Endometrial microvascular endothelial cells (primary cell): ENCODE data around the gene SLC25A36. TPM values are rescaled to one million over a fixed set of nuclear protein-coding genes. Genes with fewer than 3 reads are reported as not detected.
"Not testable (repeated sequence)": the region's sequence is repeated elsewhere in the genome, so short reads cannot be mapped to it uniquely, and the experiment has no call there.

Experiments
- in situ Hi-C: cut with HindIII; loops from 2 replicates; pipeline ENCODE4 v1.10.0; 2017; ENCODE audit warnings: low sequenced_read_pairs, low pct_unique_long_range_greater_than_20kb; ENCODE audit errors: inconsistent ontology term
- total RNA-seq: library from RNA; depleted of rRNA; stranded (reverse); fragments of >200 nt; gene quantifications from one replicate; pipeline ENCODE4 v1.2.3, GENCODE V29; 2015; ENCODE audit errors: inconsistent ontology term

The SLC25A36 gene
- total RNA-seq, 1 donor from 2014 or later: 42.9 TPM

DNA sequence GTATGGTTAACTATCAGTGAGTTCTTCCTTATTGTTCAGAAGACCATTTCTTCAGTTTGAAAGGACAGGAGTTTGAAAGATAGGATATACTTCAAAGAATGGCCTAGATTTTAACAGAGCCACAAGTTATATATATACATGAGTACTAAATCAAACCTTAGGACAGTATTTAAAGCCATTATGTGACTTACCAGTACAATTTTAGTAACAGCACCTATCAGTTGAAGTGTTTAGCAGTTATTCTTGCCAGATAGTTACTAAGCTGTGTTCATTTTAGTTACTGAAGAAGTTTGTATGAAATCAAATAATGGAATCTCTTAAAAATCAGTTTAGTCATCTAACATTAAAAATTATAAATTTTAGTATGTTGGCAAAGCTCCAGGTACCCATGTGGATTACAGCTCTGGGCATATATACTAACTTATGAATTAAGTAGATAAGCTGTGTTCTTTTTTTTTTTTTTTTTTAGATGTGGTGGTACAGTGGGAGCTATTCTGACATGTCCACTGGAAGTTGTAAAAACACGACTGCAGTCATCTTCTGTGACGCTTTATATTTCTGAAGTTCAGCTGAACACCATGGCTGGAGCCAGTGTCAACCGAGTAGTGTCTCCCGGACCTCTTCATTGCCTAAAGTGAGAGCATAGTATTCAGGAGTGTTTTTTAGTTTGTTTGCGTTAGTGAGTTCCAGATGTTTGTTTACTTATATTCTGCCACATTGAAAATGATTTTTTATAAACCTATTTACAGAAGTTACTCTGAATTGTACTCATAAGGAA lies 14.6 kb downstream of the SLC25A36 start:
- in situ Hi-C loops: no loop called here

DNA sequence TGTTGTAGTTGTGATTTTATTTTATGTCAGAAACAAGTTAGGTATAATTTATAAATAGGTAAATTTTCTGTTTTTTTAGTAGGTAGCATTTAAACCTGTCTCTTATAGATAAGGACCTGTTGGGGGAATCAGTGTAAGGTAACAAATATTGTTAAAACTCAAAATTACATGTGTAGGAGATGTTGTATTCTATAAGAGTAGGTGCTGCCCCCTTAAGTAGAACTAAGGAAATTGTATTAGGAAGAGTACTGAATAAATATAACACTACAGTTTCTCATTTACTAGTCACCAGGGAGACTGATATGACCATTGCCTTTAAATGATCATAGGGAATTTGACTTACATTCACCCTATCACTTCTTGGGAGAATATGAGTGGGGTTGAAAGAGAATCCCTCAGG lies 31.2 kb downstream of the SLC25A36 start:
- in situ Hi-C loops: no loop called here

DNA sequence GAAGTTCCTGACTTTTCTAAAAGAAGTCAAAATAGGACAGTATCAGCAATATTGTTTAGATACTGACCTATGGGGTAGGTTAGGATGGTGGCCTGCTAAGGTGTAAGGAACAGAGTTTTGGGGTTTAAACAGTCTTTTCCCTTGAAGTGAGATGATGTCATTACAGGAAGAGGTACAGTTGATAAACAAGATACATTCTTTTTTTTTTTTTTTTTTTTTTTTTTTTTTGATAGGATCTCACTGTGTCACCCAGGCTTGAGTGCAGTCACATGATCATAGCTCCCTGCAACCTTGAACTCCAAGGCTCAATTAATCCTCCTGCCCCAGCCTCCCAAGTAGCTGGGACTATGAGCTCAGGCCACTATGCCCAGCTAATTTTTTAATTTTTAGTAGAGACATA lies 33.3 kb downstream of the SLC25A36 start:
- in situ Hi-C loops: no loop called here

DNA sequence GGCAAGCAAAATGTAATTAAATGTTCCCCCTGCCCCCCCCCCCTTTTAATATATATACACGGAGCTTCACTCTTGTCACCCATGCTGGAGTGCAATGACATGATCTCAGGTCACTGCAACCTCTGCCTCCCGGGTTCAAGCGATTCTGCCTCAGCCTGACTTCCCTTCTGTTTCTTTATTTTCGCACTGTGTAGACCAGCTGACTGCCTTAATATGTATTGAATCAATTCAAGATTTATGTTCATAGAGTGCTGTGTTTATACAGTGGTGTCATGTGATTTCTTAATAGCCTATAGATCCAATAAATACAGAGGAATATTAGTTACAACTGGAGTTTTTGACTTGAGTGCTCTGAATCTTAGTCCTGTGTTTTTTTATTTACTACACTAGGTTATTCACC lies 39.0 kb downstream of the SLC25A36 start:
- in situ Hi-C loops: no loop called here

DNA sequence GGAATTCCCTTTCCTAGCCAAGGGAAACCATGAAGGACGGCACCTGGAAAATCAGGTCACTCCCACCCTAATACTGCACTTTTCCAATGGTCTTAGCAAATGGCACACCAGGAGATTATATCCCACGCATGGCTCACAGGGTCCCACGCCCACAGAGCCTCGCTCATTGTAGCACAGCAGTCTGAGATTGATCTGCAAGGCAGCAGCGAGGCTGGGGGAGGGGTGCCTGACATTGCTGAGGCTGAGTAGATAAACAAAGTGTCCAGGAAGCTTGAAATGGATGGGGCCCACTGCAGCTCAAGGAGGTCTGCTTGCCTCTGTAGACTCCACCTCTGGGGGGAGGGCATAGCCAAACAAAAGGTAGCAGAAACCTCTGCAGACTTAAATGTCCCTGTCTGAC lies 46.2 kb downstream of the SLC25A36 start:
- in situ Hi-C loops: not testable (repeated sequence)

DNA sequence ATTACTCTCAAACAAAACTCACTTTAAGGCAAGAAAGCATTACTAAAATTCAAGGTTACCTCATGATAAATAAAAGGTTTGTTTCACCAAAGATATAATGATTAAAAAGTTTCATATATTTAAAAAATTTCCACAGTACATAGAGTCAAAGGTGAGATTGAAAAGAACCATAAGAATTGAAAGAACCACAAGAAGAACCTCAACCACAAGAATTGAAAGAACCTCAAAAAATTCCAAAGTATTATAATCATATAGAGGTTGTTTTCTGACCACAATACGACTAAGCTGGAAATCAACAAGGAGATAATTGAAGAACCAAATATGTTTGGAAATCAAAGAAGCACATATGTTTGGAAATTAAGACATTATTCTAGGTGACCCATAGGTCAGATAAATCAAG lies 52.7 kb downstream of the SLC25A36 start:
- in situ Hi-C loops: no loop called here

DNA sequence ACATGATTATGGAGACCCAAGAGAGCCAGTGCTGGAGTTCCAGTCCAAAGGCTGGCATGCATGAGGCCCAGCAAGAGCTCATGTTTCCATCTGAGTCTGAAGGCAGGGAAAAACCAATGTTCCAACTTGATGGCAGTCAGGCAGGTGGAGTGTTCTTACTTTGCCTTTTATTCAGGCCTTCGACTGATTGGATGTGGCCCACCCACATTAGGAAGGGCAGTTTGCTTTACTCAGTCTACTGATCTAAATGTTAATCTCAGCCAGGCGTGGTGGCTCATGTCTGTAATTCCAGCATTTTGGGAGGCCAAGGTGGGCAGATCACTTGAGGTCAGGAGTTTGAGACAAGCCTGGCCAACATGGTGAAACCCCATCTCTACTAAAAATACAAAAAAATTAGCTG lies 53.2 kb downstream of the SLC25A36 start:
- in situ Hi-C loops: not testable (repeated sequence)

DNA sequence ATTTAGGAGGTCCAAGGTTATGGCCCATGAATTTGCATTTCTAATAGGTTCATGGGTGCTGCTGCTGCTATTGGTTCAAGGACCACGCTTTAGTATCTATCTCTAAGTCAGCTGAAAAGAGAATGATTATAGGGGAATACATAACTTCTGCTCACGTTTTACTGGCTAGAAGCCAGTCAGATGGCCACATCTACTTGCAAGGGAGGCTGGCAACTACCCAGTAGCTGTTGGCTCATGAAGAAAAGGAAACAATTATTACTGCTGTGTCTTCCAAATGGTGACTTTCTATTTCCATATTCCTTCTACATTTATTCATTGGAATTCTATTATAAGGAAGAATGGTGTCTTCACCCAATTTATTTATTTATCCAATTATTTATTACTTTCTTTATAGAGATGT lies 54.2 kb downstream of the SLC25A36 start:
- in situ Hi-C loops: no loop called here

DNA sequence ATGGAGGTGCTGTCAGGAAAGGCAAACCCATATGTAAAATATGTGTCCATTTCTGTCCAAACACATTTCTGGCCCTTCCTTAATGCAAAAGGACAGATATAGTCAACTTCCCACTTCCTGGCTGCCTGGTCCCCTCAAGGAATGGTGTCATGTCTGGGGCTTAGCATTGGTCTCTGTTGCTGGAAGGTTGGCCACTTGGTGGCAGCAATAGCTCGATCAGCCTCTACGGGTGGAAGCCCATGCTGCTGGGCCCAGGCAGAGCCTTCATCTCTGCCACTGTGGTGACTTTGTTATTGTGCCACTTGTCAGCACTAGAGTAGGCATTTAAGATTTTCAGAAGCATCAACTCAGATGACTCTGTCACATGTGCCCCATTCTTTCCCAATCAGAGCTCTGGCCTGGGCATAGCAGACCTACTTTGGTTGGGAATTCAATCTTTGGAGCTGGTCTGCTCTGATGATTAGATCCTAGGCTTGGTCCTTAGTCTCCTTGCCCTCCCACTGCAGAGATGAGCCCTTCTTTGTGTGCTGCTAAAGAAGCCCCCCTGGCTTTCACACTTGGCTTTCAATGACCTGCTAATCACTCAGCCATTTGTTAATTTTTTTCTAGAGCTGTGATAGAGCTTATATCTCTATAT lies 58.5 kb downstream of the SLC25A36 start:
- in situ Hi-C loops: no loop called here

DNA sequence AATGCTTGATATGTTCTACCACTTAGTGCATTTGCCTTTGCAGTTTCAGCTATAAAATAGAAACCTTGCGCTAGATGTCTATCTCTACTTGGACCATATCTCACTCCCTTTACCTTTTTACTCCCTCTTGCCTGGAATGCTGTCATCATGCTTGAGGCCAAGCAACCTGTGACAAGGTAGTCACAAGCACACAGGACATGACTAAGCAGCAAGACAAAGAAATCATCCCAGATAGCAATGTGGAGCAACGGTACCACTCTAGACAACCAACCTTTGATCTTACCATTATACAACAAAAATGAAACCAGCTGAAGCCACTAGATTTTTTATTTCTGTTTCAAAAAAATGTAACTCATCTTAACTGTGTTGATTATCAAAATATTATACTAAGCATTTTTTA lies 59.0 kb downstream of the SLC25A36 start:
- in situ Hi-C loops: no loop called here

DNA sequence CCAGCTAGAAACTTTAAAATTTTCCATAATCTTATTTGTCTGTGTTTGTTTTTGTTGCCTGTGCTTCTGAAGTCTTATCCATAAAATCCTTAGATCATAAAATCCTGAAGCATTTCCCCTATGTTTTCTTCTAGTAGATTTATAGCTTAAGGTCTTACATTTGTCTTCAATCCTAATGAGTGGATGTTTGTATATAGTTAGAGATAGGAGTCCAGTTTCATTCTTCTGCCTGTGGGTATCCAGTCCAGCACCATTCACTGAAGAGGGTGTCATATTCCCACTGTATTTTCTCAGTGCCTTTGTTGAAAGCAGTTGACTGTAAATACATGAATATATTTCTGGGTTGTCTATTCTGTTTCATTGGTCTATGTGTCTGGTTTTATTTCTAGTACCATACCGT lies 64.7 kb downstream of the SLC25A36 start:
- in situ Hi-C loops: no loop called here

DNA sequence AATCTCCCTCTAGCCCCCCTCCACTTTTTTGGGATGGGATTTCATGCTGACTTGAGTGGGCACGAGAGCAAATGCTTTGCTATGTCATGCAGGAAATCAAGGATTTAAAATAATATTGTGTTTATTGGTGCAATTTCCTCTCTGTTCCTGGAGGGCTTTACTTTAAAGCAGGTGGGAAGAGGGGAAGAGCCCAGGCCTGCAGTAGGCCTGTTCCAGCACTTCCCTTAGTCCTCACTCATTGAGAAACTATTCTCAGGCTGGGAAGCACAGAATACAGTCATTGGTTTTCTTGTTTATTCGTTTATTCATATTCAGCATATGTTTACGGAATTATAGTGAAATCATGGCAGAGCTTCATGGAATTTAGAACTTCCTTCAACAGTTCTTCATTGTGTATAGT lies 67.9 kb downstream of the SLC25A36 start:
- in situ Hi-C loops: no loop called here

DNA sequence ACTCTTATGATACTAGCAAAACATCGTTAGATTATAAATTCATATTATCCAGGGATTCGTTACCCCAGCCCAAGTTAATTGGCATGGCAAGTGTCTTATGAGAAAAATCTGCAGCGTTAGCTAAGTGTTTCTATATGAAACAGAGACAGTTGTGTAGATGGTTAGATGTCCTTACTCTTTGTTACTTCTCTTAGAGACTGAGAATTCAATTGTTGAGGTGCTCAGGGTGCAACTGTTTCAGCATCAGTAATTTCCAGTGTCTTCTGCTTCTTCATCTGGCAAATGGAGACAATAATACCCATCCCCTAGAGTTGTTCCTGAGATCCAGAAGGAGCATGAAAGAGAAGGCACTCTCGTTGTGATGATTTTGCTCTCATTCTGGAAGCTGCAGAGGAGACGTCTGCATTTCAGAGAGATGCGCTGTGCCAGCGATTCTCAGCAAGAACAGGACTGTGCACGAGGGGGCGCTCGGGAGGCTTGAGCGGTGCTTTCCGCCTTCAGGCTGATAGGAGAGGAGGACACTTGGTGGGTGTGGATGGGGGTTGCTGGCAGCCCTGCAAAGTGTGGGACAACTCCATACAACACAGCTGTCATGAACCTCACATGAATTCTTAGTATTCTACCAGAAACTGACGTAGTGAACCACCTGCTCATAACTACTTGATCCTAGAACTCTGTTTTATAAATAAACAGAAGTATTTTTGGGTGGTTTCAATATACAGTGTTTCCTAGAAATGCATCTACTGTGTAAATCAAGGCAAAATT lies 69.8 kb downstream of the SLC25A36 start:
- in situ Hi-C loops: no loop called here

DNA sequence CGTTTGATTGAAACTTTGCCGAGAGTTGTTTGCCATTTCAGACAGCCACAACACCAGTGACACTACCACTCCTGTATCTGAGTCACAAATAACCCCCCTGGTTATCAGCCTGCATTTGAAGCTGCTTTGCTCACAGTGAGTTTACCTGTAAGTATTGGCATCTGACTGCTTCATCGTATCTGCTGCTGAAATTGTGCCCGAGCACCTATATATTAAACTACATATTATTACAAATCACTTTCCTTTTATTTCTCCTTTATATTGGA lies 70.3 kb downstream of the SLC25A36 start:
- in situ Hi-C loops: no loop called here

DNA sequence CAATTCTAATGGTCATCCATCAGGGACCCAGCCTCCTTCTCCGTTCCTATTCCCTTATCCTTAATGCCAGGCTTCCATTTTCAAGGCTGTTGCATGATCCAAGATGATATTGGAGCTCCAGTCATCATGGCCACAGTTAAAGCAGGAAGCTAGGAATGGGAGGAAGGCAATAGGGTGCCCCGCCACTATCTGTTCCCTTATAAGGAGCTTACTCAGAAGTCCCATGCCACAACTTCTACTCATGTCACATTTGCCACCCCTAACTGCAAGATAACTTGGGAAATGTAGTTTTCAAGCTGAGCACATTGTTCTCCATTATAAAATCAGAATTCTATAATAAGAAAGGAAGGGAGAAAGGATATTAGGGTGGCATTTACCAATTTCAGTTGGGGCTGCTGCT lies 70.9 kb downstream of the SLC25A36 start:
- in situ Hi-C loops: no loop called here

DNA sequence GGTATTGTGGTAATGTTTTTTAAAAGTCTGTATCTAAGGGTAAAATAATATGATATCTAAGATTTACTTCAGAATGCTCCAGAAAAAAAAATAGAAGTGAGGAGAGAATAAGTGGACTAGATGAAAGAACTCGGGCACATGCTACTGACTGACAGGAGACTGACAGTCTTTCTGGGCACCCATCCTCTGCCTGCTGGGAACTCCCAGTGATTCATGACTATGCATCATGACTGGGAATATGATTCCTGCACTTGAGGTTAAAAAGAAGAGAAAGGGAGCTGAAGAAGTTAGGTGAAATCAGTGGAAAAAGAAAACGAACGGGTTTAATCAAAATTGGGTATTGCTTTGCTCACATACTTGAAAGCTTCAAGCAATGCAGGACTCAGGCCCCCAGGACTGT lies 73.8 kb downstream of the SLC25A36 start:
- in situ Hi-C loops: no loop called here

DNA sequence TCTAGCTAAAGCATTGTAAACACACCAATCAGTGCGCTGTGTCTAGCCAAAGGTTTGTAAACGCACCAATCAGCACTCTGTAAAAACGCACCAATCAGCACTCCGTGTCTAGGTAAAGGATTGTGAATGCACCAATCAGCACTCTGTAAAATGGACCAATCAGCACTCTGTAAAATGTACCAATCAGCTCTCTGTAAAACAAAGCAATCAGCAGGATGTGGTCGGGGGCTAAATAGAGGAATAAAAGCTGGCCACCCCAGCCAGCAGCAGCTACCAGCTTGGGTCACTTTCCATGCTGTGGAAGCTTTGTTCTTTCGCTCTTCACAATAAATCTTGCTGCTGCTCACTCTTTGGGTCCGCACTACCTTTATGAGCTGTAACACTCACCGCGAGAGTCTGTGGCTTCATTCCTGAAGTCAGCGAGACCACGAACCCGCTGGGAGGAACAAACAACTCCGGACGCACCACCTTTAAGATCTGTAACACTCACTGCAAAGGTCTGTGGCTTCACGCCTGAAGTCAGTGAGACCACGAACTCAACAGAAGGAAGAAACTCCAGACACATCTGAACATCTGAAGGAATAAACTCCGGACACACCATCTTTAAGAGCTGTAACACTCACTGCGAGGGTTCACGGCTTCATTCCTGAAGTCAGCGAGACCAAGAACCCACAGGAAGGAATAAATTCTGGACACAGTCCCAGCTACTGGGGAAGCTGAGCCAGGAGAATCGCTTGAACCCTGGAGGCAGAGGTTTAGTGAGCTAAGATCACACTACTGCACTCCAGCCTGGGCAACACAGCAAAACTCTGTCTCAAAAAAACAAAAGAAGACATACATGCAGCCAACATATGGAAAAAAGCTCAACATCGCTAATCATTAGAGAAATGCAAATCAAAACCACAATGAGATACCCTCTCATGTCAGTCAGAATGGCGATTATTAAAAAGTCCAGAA lies 76.0 kb downstream of the SLC25A36 start:
- in situ Hi-C loops: not testable (repeated sequence)

DNA sequence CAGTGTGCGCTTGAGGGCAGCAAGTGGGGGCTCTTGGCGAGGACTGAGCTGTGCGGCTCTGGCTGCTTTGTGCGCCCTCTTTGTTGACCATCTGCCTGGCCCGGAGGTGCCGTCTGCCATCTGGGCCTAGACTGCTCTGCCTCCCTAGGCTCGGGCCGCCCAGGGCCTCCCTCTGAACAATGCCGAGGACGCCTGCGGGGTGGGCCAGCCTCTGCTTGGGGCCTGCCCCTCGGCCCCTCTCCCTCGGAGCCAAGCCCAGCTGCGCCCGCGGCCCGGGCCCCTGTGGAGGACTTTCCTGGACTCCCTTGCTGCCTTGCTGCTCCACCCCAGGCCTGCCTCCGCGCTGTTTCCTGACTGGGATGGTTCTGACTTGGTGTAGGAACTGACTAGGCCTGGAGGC lies 77.6 kb downstream of the SLC25A36 start:
- in situ Hi-C loops: no loop called here

DNA sequence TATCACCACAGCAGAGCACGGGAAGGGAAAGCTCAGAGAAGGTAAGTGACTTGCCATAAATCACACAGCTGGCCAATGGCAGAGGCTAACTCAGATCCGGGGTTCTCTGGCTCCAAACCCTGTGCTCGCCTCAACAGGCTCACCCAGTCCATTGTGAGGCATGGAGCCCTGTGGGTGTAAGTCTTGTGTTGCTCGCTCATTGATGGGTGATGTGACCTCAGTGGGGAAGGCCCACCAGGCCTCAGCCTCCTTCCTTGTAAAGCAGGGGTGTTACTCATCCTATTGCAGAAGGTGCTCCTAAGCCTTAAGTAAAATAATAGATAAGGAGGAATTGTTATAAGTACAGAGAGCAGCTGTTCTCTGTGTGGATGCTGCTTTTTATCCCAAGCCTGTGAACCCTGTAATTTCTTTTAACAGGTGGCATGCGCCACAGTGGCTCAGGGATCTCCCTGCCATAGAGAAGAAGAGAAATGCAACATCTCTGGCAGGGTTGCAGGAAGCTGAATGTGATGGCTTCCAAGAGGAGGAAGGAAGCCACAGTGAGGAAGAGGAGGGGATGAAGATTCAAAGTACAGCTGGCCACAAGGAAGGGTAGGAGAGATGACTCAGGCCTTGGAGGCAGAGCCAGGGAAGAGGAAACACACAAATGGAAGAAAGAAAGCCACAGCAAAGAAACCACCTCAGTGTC lies 78.7 kb downstream of the SLC25A36 start:
- in situ Hi-C loops: no loop called here
